Stimulated activated naive CD4-positive, alpha-beta T cell (primary cell): ENCODE results near the gene FRMPD4.
"Not testable (repeated sequence)": the region's sequence is repeated elsewhere in the genome, so short reads cannot be mapped to it uniquely, and the experiment has no call there.

Experiments used
- DNase-seq, 6 experiments: peaks; one replicate each; lab custom pipeline; 2025; lab: John Stamatoyannopoulos, UW

Gene FRMPD4

GRCh38 chrX:12441381-12442128 is 303.3 kb downstream of the FRMPD4 start:
- no peak for DNase-seq

GRCh38 chrX:12443534-12444098 is 305.3 kb downstream of the FRMPD4 start:
- DNase-seq: no peak

- no peak for DNase-seq
Measured at GRCh38 chrX:12446342-12447075, 308.2 kb downstream of the FRMPD4 start.

GRCh38 chrX:12447448-12448064 is 309.3 kb downstream of the FRMPD4 start:
- no peak for DNase-seq

GRCh38 chrX:12452268-12452667 is 314.0 kb downstream of the FRMPD4 start:
- no peak for DNase-seq

- no peak for DNase-seq
Measured at GRCh38 chrX:12460929-12461328, 322.7 kb downstream of the FRMPD4 start.

GRCh38 chrX:12463052-12463451 is 324.8 kb downstream of the FRMPD4 start:
- DNase-seq: no peak

GRCh38 chrX:12463873-12464272 is 325.6 kb downstream of the FRMPD4 start:
- no peak for DNase-seq

- DNase-seq: no peak
Measured at GRCh38 chrX:12467321-12467720, 329.0 kb downstream of the FRMPD4 start.

- no peak for DNase-seq
Measured at GRCh38 chrX:12469296-12469695, 331.0 kb downstream of the FRMPD4 start.

- DNase-seq: no peak
Measured at GRCh38 chrX:12471061-12471460, 332.8 kb downstream of the FRMPD4 start.

GRCh38 chrX:12480956-12481355 is 342.7 kb downstream of the FRMPD4 start:
- DNase-seq: no peak

- no peak for DNase-seq
Measured at GRCh38 chrX:12488220-12488619, 349.9 kb downstream of the FRMPD4 start.

- DNase-seq: no peak
Measured at GRCh38 chrX:12488771-12489170, 350.5 kb downstream of the FRMPD4 start.

- DNase-seq: no peak
Measured at GRCh38 chrX:12489341-12489740, 351.1 kb downstream of the FRMPD4 start.

GRCh38 chrX:12494400-12495138 is 356.3 kb downstream of the FRMPD4 start:
- no peak for DNase-seq

GRCh38 chrX:12496343-12496742 is 358.1 kb downstream of the FRMPD4 start:
- DNase-seq: no peak

GRCh38 chrX:12497832-12498591 is 359.7 kb downstream of the FRMPD4 start:
- no peak for DNase-seq

GRCh38 chrX:12505127-12505526 is 366.9 kb downstream of the FRMPD4 start:
- DNase-seq: no peak

- not testable (repeated sequence) for DNase-seq
Measured at GRCh38 chrX:12515384-12515783, 377.1 kb downstream of the FRMPD4 start.

- DNase-seq: no peak
Measured at GRCh38 chrX:12526306-12526705, 388.0 kb downstream of the FRMPD4 start.
